Lower leg skin (tissue), 3 donors: ENCODE measurements around the gene CHD8.

Experiments
- CTCF ChIP-seq, 3 donors: fragments of 450-650 bp; IDR thresholded peaks; one replicate each; pipeline ENCODE4 v1.5.1; 2016; ENCODE audit warnings: antibody characterized with exemption in 3 of 3, mild to moderate bottlenecking in 3 of 3, moderate library complexity in 2 of 3
- POLR2A ChIP-seq, 2 donors: fragments of 450-650 bp; IDR thresholded peaks; one replicate each; pipeline ENCODE4 v1.6.1; 2016 to 2017; ENCODE audit warnings: antibody characterized with exemption in 2 of 2, mild to moderate bottlenecking in 1 of 2, moderate library complexity in 1 of 2

- TF ChIP-seq CTCF (IDR thresholded peaks at IDR 0.05): no peak
- no peak for TF ChIP-seq POLR2A (IDR thresholded peaks at IDR 0.05)
These were observed 42.9 kb upstream of the CHD8 start for GRCh38 chr14:21498540-21499526.
